ENCODE measurements around the gene CT45A10. TPM values are rescaled to one million over a fixed set of nuclear protein-coding genes. Genes with fewer than 3 reads are reported as not detected.

CT45A10 gene, protein sequence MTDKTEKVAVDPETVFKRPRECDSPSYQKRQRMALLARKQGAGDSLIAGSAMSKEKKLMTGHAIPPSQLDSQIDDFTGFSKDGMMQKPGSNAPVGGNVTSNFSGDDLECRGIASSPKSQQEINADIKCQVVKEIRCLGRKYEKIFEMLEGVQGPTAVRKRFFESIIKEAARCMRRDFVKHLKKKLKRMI
- total RNA-seq, result not detected in 2 replicates

DNA sequence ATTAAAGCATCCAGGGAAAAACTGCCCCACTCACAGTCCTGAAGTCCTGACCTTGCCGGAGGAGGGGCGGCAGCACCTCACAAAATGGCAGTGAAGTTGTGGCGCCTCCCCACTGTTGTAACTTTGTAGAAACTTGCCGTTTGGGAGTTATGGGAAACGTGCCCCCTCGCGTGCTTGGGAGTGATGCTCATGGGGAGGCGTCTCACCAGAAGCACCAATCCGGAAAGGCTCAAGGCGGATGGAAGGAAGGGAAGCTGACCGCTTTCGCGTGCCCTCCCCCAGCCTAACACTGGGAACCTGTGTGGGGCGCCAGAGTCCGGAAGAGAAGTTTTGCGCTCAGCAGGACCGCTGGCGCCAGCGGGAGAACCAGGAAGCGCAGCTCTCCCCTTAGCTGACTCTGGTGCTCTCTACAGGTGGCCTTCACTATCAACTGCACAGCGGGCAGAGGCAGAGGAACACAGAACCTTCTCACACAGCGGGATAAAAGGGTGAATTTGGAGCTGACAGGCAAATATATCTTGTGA lies at the start of gene CT45A10, which contains the start of gene SAGE1:
Gene CT45A10, minus strand, starts transcription at position 151 of the 524 bp plus-strand sequence. CDS start 8,100 bp downstream, outside the sequence.
Gene SAGE1, plus strand, starts transcription at position 423 of the 524 bp plus-strand sequence. CDS start 2,527 bp downstream, outside the sequence.

DNA sequence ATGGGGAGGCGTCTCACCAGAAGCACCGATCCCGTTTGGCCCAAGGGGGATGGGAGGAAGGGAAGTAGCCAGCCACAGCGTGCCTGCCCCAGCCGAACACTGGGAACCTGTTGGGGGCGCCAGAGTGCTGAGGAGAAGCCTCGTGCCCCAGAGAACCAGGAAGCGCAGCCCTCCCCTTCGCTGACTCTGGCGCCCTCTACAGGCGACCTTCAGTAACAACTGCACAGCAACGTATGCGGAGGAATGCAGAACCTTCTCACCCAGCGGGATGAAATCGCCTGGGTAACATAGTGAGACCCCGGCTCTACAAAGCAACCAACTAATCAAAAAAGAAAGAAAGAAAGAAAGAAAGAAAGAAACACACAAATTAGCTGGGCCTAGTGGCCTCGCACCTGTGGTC lies 21.5 kb downstream of the CT45A10 start, which contains the start of gene CT45A9:
Gene CT45A9, minus strand, starts transcription at position 101 of the 400 bp plus-strand sequence. CDS start 3,751 bp downstream, outside the sequence.

DNA sequence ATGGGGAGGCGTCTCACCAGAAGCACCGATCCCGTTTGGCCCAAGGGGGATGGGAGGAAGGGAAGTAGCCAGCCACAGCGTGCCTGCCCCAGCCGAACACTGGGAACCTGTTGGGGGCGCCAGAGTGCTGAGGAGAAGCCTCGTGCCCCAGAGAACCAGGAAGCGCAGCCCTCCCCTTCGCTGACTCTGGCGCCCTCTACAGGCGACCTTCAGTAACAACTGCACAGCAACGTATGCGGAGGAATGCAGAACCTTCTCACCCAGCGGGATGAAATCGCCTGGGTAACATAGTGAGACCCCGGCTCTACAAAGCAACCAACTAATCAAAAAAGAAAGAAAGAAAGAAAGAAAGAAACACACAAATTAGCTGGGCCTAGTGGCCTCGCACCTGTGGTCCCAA lies 38.8 kb downstream of the CT45A10 start, which contains the start of gene CT45A8:
Gene CT45A8, minus strand, starts transcription at position 101 of the 400 bp plus-strand sequence. CDS start 3,755 bp downstream, outside the sequence.

DNA sequence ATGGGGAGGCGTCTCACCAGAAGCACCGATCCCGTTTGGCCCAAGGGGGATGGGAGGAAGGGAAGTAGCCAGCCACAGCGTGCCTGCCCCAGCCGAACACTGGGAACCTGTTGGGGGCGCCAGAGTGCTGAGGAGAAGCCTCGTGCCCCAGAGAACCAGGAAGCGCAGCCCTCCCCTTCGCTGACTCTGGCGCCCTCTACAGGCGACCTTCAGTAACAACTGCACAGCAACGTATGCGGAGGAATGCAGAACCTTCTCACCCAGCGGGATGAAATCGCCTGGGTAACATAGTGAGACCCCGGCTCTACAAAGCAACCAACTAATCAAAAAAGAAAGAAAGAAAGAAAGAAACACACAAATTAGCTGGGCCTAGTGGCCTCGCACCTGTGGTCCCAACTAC lies 56.1 kb downstream of the CT45A10 start, which contains the start of gene CT45A7:
Gene CT45A7, minus strand, starts transcription at position 101 of the 400 bp plus-strand sequence. CDS start 3,747 bp downstream, outside the sequence.

Other genes with a start within 250 kb of the CT45A10 start
- not detected in 2 replicates for gene CT45A1, start 179.8 kb downstream of the CT45A10 start, total RNA-seq
- not detected in 2 replicates for gene CT45A3, start 125.3 kb downstream of the CT45A10 start, total RNA-seq
- not detected in 2 replicates for gene CT45A5, start 107.9 kb downstream of the CT45A10 start, total RNA-seq
- not detected in 2 replicates for gene CT45A6, start 90.7 kb downstream of the CT45A10 start, total RNA-seq
- gene CT45A2, start 73.4 kb downstream of the CT45A10 start, total RNA-seq, result not detected in 2 replicates
- not detected in 2 replicates for gene CT45A7, start 56.2 kb downstream of the CT45A10 start, total RNA-seq
- not detected in 2 replicates for gene CT45A8, start 38.9 kb downstream of the CT45A10 start, total RNA-seq
- not detected in 2 replicates for gene CT45A9, start 21.6 kb downstream of the CT45A10 start, total RNA-seq
- gene SAGE1, start 272 bp upstream of the CT45A10 start, total RNA-seq, result not detected in 2 replicates
- 37.7 and 39.3 TPM in 2 replicates for gene MMGT1, start 80.5 kb upstream of the CT45A10 start, total RNA-seq
- gene SLC9A6, start 92.0 kb upstream of the CT45A10 start, total RNA-seq, result 25.0 and 27.0 TPM in 2 replicates

All from articular chondrocyte of knee joint (primary cell).